HG03575 (cell line): ENCODE data around the gene RGS3.
"Not testable (repeated sequence)": the region's sequence is repeated elsewhere in the genome, so short reads cannot be mapped to it uniquely, and the experiment has no call there.

Experiments used
- ATAC-seq: cut with Tn5 transposase; IDR thresholded peaks from one replicate; pipeline ENCODE4 v1.9.1; 2021; ENCODE audit not compliant: unreplicated experiment, insufficient number of reproducible peaks, low FRiP score; ENCODE audit errors: extremely low read depth

RGS3 gene

DNA sequence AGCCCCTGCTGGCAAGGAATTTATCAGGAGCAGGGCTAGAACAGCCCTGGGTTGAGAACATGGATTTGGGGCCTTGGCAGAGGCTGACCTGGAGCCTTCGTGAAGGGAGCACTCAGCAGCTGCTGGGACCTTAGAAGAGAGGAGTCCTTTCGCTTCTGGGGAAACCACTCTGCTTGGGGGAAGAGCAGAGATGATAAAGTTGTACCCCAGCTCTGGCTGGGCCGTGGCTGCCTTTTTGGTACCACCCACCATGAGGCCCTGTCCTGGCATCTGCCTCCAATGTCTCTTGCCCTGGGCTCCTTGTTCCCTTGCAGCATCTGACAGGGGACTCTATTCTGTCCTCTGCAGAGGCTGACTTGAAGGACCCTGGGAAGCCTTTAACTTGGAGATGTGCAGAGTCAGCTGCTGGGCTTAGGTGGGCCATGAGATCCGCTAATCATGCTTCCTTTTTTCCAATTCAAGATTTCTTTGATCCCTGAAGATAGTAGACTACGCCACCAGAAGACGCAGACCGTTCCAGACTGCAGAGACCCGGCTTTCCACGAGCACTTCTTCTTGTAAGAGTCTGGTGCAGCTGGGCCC lies 20.2 kb downstream of the RGS3 start:
- no peak for ATAC-seq

DNA sequence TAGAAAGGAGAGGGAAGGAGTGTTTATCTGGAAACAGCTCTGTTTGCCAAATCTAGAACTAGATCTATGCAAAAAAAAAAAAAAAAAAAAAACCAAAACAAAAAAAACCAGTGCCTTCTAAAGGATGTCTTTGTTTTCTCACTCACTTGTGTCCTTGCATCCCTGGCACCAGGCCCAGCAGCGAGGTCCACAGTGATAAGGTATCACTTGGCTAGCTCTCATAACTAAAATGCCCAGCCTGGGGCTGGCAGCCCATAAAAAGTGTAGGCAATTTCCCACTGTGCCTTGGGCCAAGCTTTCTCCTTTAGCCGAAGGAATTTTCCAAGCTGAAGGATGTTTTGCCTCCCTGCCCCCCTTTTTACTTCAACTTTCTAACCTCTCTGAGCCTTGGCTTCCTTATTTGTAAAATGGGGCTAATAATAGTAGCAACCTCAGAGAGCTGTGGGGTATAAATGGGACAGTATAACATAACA lies 20.8 kb downstream of the RGS3 start:
- ATAC-seq: no peak

DNA sequence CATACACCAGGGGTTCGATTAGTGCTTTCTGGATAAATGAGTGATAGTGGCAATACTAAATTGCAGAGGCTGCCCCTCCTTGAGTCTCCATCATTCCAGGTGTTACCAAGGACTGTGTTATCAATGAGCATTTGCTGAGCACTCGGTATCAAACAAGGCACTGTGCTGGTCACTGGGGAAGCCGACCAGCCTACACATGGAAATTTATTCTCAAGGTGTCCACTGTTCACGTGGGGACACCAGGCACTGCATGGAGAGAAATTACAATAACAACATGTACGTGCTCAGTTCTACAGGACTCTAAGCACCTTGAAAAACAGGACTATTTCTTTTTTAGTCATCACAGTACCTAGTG lies 22.2 kb downstream of the RGS3 start:
- no peak for ATAC-seq

DNA sequence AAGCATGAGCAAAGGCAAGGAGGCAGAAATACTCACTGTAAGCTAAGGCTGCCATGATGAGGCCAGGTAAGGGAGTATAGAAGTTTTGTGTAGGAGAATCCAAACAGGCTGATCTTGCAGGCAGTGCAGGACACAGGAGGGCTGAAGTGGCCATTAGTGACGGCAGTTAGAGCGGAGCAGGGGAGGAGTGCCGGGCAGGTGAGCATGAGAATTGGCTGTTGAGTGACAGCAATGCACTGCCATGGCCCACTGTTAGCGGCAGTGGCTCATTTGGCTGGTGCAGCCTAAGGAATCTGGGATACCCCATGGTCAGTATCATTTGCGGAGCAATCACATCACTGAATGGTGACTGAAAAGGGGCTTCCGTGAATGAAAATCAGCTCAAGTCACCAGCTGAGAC lies 22.8 kb downstream of the RGS3 start:
- ATAC-seq: no peak

DNA sequence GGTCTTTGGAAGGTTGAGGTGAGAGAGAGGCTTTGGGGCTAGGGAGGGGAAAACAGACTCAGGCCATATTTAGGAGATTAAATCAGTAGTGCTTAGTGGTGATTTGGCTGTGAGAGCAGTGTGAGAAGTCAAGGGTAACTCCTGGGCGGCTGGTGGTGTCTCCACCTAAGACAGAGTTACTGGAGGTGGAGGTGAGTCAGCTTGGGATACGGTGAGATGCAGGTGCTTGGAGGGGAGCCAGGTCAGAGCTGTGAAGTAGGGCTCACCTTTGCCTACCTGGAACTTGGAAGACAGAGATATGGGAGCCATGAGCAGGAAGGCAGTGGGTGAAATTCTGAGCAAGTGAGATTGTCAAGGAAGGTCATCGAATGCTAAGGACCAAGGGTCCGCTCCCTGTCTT lies 24.5 kb downstream of the RGS3 start:
- no peak for ATAC-seq

DNA sequence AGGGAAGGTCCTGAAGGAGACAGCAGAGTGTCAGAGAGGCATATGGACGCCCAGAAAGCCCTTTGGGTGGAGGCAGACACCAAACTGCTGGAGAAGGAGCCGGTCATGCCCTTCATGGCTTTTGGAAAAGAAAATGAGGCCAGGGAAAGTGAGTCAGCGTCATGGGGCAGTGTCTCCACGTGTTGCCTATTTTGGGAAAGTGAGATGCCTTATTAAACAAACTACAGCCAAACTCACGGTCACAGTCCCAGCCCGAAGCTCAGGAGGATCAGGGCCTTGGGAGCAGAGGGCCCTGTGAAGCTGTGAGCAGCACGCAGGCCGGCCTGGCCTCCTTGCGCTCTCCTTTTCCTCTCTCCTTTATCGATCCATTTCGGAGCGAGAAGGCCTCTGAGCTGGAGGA lies 25.0 kb downstream of the RGS3 start:
- ATAC-seq: no peak

DNA sequence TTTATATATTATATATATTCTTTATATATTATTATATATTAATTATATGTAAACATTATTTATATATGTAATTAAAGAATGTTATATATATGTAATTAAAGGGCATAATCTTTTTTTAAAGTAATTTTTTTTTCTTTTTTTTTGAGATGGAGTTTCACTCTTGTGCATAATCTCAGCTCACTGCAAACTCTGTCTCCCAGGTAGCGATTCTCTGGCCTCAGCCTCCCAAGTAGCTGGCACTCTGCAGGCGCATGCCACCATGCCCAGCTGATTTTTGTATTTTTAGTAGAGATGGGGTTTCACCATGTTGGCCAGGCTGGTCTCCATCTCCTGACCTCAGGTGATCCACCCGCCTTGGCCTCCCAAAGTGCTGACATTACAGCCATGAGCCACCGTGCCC lies 27.6 kb downstream of the RGS3 start:
- not testable (repeated sequence) for ATAC-seq

DNA sequence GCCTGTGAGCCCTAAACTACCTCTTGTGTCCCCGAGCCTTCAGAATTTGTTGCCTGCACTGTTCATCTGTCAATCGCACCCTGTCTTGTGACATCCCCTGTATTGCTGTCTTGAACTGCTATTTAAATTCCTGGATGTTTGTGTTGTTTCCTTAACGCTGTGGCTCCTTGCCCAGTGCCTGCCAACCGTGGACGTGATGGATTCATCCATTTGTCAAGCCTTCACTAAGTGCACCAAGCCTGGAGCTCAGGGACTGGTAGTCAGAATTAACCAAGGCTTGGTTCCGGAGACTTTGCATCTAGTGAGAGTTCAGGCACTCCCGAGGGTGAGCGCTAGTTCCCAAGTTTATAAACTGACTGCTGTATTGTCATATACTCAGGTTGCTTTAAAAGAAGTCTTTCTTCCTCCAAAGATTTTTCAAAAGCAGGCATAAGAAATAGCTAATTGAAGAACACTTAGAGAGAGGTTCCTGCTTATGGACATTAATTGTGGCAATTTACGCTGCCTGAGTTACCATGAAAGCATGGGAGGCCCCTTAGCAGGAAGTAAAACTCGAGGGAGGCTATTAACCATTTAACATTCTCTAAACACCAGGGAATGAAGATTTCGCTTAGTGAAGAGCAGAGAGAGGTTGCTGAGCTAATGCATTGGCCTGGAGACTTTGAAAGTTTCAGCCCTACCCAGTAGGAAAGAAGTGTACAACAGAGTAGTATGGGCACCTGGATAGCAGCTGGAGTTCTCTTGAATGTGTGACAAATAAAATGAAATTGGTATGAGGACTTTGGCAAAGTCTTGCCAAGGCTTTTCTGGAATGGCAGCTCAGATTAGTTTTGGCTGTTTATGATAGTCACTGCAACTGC lies 29.0 kb downstream of the RGS3 start:
- no peak for ATAC-seq

DNA sequence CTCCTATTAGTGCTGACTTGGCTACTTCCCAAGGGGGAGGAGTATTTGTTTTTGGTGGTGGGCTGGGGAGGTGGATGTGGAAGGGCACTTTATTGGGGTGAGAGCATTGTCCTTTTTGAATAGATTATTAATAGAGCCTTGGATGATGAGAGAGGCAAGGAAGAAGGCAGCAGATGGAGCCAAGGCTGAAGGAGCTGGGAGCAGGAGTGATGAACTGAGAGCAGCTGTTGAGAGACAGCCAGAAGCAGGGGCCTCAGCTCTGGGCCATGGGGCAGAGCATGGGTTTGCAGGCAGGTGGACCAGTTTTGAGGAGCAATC lies 29.6 kb downstream of the RGS3 start:
- ATAC-seq: no peak

DNA sequence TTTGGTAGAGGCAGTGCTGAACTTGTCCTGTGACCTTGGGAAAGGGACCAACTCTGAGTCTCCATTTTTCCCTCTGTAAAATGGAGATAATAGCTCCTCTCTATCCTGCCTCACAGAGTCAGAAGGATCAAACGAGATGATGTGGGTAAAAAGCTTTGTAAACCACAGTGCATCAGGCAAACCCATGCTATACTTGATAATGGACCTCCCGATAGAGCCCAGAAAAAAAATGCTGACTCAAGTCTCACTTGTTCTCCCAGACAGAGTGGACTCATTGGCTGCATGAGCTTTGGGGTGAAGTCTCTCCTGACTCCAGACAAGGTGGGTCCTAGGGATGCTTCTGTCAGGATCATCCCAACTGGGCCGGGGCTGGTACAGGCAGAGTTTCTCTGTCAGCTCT lies 32.0 kb downstream of the RGS3 start:
- ATAC-seq: no peak

DNA sequence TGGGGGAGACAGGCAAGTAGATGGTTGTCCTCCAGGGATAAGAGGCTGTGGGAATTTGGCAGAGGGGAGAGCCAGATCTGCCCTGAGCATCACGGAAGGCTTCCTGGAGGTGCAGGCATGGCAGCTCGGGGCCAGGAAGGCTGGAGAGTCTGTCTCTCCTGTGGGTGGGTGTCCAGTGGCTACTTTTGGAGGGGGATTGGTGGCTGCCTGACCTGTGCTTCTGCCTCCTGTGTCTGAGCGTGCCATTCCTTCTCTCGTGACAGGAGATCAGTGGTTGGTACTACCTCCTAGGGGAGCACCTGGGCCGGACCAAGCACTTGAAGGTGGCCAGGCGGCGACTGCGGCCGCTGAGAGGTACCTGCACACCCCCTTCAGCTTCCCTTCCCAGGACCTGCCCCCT lies 33.5 kb downstream of the RGS3 start:
- ATAC-seq: no peak

DNA sequence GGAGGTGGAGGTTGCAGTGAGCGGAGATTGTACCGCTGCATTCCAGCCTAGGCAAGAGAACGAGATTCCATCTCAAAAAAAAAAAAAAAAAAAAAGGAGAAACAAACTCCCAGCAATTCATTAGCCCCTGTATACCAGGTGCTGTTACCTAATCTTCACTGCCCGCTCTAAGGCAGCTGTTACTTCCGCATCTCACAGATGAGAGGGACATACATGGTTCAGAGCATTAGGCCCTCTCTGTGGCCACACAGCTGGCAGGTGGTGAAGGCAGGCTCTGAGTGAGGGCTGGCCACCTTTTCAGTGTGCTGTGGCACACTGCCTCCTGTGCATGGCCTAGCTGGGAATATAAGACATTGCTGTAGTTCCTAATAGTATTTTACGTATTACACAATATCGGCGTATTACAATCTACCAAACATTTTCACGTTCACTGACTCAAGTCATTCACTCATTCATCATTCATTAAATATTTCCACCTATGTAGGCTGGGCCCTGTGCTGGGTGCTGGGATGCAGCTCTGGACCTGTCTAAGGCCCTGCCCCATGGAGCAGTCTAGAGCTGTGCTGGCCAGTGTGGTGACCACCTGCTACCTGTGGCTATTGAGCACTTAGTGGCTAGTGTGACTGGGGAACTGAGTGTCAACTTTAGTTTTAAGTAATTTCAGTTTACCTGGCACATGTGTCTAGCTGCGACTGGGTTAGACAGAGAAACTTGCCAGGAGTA lies 35.8 kb downstream of the RGS3 start:
- no peak for ATAC-seq

DNA sequence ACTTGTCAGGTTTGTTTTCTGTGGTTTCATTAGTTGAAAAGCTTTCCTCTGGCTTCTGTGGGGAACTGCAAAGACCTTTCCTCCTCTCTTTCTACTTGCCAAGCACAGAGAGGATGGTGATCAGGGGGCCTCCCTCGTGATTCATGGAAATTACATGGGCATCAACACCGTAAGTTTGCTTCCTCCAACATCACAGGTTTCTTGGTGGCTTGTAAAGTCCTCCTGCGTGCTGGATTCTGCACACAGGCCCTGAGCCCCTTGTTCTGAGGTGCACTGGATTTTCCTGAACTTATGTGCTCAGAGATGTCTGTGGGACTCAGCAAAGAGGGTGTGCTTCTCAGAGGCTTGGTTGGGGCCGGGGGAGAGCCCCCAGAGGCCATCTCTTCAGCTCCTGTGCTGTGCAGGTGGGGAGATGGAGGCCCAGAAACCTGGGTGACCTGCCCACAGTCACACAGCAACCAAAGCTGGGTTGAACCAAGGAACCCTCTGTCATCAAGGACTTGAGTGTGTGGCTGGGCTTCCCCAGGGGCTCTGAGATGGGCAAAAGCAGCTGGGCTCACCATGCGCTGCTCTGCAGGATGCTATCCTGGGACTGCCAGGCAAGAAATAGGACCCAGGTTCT lies 36.5 kb downstream of the RGS3 start:
- ATAC-seq: no peak

DNA sequence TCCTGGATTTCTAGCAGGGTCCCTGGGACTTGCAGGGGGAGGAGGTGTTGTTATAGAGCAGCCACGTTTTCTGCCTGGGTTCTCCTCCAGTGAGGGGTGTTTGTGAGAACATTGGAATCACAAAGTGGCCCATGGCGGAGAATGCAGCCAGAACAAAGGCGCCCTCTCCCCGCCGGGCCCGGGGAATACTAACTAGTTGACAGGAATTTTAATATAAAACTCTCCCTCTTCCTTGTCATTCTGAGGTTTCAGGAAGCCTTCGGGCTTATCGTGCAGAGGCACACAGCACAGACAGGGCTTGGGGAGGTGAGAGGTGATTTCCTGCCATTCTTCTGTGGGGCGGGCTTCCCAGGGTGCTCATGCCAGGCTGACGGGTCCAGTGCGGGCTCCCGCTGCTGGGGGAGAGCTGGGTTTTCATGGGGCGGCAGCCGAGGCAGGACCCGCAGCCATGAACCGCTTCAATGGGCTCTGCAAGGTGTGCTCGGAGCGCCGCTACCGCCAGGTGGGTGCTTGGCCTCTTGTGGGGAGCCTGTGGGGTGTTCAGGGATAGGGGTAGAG lies 37.7 kb downstream of the RGS3 start:
- no peak for ATAC-seq

DNA sequence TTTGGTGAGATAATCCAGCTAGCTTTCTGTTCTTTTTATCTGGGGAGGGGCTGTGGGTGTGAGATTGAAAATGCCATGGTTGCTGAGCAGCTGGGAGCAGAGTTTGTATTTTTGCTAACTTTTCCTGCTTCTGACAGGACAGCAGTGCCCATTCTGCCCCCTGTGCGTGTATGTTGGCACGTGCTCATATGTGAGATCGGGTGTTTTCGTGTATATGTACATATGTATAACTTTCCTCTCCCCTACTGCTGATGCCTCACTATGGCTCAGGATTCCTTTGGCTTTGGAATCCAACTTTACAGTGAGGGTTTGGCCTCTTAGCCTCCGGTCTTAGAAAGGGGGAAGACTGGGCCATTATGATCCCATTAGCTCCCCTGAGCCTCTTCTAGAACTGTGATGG lies 38.3 kb downstream of the RGS3 start:
- ATAC-seq: no peak

DNA sequence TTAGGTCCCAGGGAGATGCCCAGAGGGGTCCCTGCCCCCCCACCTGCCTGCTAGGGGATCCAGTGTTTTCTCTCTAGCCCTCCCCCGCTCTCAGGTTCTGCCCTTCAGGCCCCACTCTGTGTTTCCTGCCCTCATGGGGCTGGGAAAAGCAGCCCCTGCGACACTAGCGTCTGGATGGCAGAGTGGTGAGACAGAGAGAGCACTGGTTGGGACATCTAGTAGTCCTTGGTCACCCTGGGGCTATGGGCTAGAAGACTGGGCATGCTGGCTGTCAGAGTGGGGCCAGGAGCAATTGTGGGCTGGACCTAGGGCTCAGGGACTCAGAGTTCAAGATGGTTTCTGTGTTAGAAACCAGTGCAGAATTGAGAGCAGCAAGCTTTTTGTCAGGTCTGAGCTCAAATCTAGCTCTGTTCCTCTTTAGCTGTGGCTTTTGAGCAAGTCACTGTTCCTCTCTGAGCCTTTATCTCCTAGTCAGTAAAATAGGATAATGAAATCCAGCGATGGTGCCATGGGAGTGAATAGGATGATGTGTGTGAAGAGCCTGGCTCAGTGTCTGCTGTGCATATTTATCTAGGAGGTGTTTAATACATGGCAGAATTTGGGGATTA lies 39.0 kb downstream of the RGS3 start:
- no peak for ATAC-seq

DNA sequence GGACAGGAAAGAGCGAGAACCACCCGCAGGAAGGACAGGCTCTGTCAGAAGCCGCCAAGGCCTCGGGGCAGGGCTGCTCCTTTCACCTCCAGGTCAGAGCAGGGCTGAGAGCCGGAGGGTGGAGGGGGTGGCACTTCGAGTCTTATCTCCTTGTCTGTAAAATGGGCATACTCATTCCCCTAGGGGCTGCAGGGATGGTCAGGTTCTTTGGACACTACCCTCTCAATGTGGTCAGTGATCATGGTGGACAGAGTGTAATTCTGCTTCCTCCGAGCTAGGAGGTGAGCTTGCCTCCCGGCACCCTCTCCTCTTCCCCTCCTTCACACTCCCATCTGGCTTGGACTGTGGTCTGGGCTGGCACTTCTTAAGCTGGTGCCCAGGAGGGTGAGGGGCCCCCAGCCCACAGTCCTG lies 39.6 kb downstream of the RGS3 start:
- no peak for ATAC-seq

DNA sequence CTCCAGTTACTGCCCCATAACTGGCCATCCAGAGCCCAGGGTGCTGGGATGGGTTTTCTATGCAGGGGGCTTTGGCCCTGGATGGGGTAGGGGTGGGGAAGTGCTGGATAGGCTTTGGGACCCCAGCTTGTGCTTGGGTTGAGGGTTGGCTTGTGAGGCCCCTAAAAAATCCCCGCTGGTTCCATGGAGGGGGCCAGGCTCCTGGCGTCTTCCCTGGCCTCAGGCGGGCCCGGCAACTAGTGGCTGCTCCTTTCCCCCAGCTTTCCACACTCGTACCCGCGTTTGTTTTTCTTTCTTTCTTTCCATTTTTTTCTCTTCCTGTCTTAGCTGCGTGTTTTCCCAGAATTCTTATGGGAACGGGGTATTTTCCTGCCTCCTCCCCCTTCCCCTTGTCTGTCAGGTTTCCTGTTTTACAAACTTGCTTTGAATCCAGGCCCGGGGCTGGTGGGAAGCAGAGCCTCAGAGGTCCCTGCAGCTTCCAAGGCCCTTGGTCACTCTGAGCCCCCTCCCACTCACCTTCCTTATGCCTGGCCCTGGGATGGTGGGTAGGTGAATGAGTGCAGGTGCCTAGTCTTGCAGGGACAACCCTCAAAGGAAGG lies 40.2 kb downstream of the RGS3 start:
- no peak for ATAC-seq
